A673 (cell line): ENCODE results near the gene VCP.

Source experiments
- EZH2 ChIP-seq: fragments of 200-600 bp; sonication (generic); IDR thresholded peaks from 2 replicates; pipeline ENCODE4 v1.6.1; 2017; ENCODE audit warnings: borderline replicate concordance, low read depth, mild to moderate bottlenecking, mixed read lengths, antibody characterized with exemption, low read length; ENCODE audit not compliant: poor library complexity, severe bottlenecking
- TF ChIP-seq, protein P1 (sequence below): fragments of 300-800, 200-600 bp; sonication (generic); conservative IDR thresholded peaks from 2 replicates; pipeline ENCODE4 v1.5.1; 2017; ENCODE audit warnings: low read depth, mild to moderate bottlenecking, antibody characterized with exemption, low read length, moderate library complexity, mixed read lengths

DNA sequence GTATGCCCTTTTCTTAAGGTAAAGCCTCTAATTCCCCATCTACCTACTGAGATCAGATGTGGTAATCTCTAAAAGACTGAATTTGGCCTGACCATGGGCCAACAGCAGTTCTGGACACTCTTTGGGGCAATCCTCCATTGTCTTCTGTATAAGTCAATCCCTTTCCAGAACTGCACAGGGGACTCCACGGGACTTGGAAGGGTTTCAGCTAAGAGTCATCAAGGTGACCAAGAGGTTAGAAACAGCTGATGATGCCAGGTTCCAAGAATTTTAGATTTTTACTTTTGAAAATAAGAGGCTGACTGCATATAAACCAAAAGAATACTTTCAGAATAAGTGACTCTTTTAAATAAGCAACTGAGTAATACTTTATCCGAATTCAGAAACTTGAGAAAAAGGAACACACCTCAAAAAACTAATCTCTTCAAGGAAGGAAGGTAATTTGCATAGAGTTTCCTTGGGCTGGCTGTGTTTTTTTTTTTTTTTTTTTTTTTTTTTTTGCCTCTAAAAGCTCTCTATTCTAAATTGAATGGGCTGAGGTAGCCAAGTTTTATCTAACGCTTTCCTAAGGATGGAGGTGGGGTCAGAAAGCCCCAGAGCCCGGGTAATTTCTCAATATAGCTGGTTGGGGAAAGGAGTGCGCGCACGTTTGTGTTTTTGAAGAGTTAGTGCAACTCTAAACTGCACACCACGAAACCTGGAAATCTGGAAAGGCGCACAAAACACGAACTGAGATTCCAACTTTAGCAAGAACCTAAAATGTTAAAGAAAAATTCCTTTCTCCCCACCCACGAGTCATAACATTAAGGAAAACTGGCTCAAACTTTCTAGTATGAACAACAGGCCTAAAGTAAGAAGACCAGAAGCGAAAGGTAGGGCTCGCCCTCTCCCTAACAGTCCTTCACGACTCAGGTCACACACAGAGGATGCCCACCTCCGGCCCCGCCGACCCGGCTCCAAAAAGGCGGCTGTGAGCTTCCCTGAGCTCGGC lies 1.3 kb downstream of the VCP start:
- TF ChIP-seq EZH2, result no peak
- TF ChIP-seq, protein P1, sequence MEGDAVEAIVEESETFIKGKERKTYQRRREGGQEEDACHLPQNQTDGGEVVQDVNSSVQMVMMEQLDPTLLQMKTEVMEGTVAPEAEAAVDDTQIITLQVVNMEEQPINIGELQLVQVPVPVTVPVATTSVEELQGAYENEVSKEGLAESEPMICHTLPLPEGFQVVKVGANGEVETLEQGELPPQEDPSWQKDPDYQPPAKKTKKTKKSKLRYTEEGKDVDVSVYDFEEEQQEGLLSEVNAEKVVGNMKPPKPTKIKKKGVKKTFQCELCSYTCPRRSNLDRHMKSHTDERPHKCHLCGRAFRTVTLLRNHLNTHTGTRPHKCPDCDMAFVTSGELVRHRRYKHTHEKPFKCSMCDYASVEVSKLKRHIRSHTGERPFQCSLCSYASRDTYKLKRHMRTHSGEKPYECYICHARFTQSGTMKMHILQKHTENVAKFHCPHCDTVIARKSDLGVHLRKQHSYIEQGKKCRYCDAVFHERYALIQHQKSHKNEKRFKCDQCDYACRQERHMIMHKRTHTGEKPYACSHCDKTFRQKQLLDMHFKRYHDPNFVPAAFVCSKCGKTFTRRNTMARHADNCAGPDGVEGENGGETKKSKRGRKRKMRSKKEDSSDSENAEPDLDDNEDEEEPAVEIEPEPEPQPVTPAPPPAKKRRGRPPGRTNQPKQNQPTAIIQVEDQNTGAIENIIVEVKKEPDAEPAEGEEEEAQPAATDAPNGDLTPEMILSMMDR, result no peak
